ENCODE results near the gene MAP6.
"Not testable (repeated sequence)": the region's sequence is repeated elsewhere in the genome, so short reads cannot be mapped to it uniquely, and the experiment has no call there.

The MAP6 gene

DNA sequence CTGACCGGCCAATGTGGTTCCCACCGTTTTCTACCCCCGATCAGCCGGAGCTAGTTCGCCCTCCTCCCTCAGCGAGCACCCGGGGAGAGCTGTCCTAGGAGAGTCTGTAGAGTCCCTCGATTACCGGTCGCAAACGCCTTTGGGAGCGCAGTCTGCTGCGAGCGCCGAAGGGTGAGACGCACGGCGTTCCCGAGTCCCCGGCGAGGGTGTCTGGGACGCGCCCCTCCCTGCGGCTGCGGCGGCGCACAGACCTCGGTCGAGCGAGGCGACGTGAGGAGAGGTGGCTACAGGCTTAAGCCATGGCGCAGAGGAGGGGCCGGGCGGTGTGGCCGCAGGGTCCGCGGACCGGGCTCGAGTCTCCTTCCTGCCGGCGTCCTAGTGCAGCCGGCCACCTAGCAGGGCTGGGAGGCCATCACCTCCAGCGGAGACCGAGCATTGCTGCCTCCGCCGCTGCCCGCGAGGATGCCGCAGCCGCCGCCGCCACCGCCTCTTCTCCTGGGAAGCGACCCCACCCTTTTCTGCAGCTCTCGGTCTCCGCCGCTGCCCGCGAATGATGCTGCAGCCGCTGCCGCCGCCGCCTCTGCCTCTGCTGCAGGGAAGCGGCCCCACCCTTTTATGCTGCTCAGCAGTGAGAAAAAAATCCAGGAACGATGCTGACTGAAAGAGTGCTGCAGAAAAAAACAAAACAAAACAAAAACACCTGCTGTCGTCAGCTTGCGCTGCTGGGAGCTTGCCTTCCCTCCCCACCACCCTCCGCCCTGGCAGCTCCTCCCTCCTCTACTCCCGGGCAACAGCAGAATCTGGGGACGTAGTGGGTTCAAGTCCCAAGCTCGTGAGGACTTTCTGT lies at the start of gene MAP6:
Gene MAP6 (minus strand): TSS at position 588 of the 847 bp plus-strand sequence. CDS start 669 bp downstream, outside the sequence.
- DNase-seq = no peak

DNA sequence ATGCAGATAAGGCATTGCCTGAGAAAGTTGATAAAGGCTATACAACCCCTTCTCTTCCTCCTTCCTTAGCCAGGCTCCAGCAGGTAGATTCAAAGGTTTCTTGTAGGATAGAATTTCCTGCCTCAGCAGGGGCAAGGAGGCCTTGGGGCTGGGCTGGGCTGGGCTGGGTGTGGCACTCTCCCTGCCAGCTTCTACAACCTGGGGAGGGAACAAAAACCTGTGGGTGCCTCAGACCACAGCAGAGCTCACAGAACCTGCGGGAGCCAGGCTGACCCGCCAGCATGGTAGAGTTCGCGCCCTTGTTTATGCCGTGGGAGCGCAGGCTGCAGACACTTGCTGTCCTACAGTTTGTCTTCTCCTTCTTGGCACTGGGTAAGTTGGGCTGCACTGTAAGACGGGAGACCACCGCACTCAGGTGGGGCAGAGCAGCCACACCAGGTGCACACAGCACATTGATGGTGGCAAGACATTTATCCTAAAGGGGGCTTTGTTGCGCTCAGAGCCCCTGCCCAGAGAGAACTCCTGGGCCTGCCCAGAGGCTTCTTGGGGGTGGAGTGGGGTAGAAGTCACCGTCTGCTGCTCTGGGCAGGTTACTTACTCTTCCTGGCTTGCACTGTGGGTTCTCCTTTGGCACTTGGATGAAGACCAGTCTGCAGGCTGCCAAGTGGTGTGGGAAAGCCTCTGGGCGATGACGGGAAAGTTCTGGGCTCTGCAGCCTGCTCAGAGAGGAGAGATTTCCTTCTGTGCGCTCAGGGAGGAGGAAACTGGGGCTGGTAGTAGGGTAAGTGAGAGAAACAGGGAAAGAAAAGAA lies 49.0 kb upstream of the MAP6 start, which contains the start of gene MOGAT2:
Gene MOGAT2 (plus strand): TSS at position 231 of the 811 bp plus-strand sequence. CDS start 51 bp downstream, at position 282.
- no peak for DNase-seq

DNA sequence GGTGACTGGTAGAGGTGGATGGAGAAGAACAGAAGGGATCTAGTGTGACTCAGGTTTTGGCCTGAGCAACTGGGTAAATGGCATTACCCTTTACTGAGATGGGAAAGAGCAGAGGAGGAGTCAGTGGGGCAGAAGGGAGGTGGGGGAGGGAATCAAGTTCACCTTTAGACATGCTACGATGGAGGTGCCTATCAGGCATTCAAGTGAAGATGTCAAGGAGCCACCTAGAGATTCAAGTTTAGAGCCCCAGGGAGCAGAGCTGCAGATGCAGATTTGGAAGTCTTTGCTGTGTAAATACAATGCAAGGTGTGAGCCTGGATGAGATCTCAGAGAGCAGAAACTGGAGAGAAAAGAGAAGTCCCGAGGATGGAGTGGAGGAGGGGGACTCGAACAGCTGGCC lies 47.8 kb upstream of the MAP6 start:
- no peak for DNase-seq

GRCh38 chr11:75715688-75716087 lies 46.9 kb upstream of the MAP6 start:
- no peak for DNase-seq

DNA sequence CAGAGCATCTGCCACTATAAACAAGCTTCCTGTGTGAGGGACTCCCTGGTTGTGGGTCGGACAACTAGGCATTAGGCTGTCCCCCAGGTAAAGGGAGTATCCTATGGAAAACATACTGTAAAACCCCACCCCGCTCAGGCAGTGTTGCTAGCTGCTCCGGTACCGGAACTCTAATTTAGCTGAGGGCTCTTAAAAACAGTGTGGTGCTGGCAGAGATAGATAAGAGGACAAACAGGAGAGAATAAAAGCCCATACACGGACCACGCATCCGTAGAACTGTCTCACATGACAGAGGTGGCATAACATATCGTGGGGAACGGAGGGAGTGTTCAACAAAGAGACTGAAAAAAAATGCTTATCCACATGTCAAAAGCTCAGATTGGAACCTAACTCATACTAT lies 45.4 kb upstream of the MAP6 start:
- no peak for DNase-seq

DNA sequence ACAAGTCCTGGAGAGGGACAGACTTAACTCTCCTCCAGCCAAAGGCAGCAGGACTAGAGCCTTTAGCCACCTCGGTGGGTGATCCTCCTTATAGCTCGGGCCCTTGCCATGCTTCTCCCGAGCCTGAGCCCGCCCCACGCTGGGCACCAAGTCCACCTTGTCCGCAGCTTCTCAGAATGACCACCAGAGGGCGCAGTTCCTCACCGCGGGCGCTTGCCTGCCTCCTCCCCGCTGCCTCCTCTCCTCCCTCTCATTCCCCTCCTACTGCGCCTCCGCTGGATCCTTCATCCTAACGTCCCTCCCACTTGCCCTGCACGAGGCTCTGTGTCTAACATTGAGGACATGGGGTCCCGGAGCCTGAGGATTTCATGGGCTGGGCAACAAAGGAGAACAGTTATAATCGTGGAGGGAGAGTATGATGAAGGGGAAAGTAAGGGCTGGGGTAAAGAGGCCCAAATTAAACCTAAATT lies 37.5 kb upstream of the MAP6 start:
- peak; percentile 58 for DNase-seq

DNA sequence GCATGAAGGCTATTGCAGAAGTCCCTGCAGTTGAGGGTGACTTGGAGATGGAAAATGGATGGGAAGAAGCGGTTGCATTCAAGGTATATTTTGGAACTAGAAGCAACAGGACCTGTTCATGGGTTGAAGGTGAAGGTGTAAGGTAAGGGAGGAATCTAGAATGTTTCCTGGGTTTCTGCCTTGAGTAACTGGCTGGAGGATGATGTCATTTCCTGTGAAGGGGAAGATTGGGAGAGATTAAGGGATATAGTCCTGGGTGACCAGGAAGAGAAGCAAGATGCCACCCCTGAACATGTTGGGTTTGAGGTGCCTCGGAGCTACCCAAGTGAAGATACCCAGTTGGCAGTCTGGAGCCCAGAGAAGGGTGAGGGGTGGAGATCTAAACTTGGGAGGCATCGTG lies 36.7 kb upstream of the MAP6 start:
- no peak for DNase-seq

- DNase-seq = no peak
Measured at GRCh38 chr11:75703695-75704237, 34.9 kb upstream of the MAP6 start.

DNA sequence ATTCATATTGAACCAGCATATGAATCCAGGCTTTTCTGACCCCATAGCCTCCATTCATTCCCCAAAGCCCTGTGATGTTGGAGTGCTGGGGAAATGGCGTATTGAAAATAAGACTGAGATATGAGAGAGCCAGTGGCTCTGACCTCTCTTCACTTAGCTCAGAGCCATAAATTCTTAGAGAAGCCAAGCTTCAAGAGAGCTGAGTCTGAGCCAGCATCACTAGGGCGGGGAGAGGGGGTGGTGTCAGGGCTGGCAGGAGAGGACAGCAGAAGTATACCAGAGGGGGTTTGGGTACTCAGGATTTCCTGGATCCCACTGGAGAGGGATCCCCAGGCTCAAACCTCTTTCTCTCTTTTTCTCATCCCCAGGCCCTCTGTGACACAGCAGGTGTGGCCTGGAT lies 32.1 kb upstream of the MAP6 start:
- no peak for DNase-seq

DNA sequence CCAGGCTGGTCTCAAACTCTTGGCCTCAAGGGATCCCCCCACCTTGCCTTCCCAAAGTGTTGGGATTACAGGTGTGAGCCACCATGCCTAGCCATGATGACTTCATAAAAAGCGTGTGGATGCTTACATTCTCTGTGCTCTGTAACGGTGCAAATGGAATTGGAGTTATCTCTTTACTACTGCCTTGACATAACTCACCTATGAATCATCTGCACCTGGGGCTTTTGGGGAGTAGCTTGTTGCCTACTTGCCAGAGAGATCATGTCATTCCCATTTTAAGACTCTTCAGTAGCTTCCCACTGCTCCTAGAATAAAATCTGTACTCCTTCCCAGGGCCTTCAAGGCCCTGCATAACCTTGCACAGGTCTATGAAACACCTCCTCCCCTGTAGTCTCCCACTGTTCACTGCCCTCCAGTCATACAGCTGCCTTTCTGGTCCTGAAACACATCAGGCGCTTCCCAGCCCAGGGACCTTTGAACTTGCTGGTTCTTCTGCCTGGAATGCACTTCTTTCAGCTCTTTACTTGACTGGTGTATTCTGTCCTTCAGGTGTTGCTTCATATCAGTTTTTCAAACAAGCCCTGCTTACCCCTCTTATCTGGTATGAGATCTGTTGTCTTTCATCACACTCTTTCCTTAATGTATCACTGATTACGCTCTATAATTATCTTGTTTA lies 29.2 kb upstream of the MAP6 start:
- DNase-seq = no peak

GRCh38 chr11:75691804-75692203 lies 23.0 kb upstream of the MAP6 start:
- no peak for DNase-seq

- no peak for DNase-seq
Measured at GRCh38 chr11:75689863-75690609, 21.2 kb upstream of the MAP6 start.

- DNase-seq = not testable (repeated sequence)
Measured at GRCh38 chr11:75683856-75684255, 15.0 kb upstream of the MAP6 start.

- DNase-seq = no peak
Measured at GRCh38 chr11:75679566-75679965, 10.7 kb upstream of the MAP6 start.

GRCh38 chr11:75678620-75679259 lies 9.9 kb upstream of the MAP6 start:
- no peak for DNase-seq

DNA sequence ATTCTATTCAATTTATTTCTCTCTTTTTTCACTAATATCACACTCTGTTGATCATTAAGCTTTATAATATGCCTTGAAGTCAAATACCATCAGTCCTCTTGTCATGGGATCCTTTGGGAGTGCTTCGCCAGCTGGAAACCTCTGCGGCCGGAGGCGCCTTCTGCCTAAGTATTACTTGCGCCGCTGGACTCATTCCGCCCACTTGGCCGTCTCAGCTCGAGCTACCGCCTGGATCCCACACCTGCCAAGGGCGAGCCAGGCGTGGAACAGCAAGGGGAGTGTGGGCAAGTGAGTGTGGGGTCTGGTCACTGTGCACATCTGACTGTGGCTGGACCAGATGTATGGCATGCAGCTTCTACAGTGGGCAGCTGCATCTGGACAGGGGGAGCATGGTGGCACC lies 9.1 kb upstream of the MAP6 start:
- no peak for DNase-seq

GRCh38 chr11:75677275-75677674 lies 8.4 kb upstream of the MAP6 start:
- DNase-seq = no peak

DNA sequence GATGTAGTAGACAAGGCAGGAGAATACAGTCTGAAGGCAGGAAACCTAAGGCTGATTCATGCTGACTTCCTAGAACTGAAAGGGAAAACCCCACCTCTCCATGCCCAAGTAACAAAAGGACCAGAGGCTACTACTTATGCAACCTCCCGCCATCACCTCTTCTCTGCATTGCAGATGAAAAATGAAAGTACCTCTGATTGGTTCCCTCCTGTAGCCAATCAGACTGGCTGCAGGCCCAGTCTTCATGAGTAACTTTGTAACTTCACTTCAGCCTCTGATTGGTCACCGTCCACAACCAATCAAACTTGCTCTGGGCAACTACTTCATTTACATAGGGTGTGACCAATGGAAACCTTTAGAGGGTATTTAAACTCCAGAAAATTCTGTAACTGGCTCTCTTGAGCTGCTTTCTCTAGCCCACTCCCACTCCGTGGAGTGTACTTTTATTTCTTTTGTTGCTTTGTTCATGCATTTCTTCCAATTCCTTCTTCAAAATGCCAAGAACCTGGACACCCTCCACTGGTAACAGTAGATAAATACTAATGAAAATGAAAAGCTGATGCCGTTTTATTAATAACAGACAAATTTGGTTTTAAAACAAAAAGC lies 5.2 kb upstream of the MAP6 start:
- DNase-seq = no peak

- DNase-seq = no peak
Measured at GRCh38 chr11:75667831-75668450, 897 bp downstream of the MAP6 start.

DNA sequence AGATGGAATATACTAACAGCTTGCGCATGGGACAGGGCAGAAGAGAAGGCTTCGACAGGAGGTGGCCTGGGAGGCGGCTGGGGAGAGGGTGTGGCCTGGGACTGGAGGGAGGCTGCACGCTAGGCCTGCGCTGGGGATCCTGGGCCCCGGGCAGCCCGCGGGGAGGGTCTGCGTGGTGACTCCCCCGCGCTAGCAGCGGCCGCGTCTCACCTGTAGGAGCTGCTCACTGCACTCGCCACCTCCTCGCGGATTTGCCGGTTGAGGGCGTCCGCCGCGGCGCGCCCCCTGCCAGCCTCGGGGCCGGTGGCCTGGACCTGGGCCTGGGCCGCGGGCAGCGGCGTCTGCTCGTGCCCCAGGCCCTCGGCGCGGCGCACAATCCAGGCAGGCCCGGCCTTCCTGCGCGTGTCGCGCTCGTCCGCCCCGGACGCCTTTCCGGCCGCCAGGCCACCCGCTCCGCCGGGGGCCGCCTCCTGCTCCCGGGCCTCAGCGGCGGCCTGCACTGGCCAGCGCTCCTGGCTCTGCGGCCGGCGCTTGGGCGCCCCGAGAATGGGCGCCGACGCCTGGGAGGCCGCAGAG lies 1.5 kb downstream of the MAP6 start:
- DNase-seq = no peak
